Neural progenitor cell (in vitro differentiated cells): Measurements from ENCODE around the gene P2RX1. TPM values are rescaled to one million over a fixed set of nuclear protein-coding genes. Genes with fewer than 3 reads are reported as not detected.

Experiments
- DNase-seq: peaks from one replicate; pipeline ENCODE4 v3.0.0-alpha.2; 2016; ENCODE audit warnings: low spot score
- H2AFZ ChIP-seq: fragments of 200-600 bp; sonication (generic); replicated peaks from 2 replicates; pipeline ENCODE4 v1.6.1; 2016; ENCODE audit warnings: antibody characterized with exemption
- H3F3A ChIP-seq: fragments of 200-600 bp; sonication (generic); 2 replicates; pipeline ENCODE4 v1.6.1; 2016; ENCODE audit warnings: antibody characterized with exemption, low read depth
- H3K27ac ChIP-seq: fragments of 200-600 bp; sonication (generic); 2 replicates; pipeline ENCODE4 v1.5.1; 2016; ENCODE audit warnings: mild to moderate bottlenecking
- H3K27me3 ChIP-seq: fragments of 200-600 bp; sonication (generic); 2 replicates; pipeline ENCODE4 v1.6.1; 2016; ENCODE audit warnings: mild to moderate bottlenecking, moderate library complexity
- H3K36me3 ChIP-seq: fragments of 200-600 bp; sonication (generic); 2 replicates; pipeline ENCODE4 v1.5.1; 2016
- H3K4me1 ChIP-seq: fragments of 200-600 bp; sonication (generic); 2 replicates; pipeline ENCODE4 v1.6.1; 2016; ENCODE audit warnings: mixed run types
- H3K4me2 ChIP-seq: fragments of 200-600 bp; sonication (generic); 2 replicates; pipeline ENCODE4 v1.6.1; 2016
- H3K4me3 ChIP-seq: fragments of 200-600 bp; sonication (generic); 2 replicates; pipeline ENCODE4 v1.5.1; 2016
- H3K79me2 ChIP-seq: fragments of 200-600 bp; sonication (generic); 2 replicates; pipeline ENCODE4 v1.6.1; 2016; ENCODE audit warnings: low read depth
- H3K9ac ChIP-seq: fragments of 200-600 bp; sonication (generic); 2 replicates; pipeline ENCODE4 v1.6.1; 2016
- H3K9me3 ChIP-seq: fragments of 200-600 bp; sonication (generic); 2 replicates; pipeline ENCODE4 v1.5.1; 2016; ENCODE audit warnings: low read depth
- H4K20me1 ChIP-seq: fragments of 200-600 bp; sonication (generic); 2 replicates; pipeline ENCODE4 v1.6.1; 2016; ENCODE audit warnings: low read depth
- H3K27ac Mint-ChIP-seq: 3 replicates; pipeline ENCODE4 v1.8.0; 2021; ENCODE audit warnings: mixed read lengths
- H3K27me3 Mint-ChIP-seq: 2 replicates; pipeline ENCODE4 v1.8.0; 2022; ENCODE audit warnings: low read depth, mild to moderate bottlenecking, inconsistent platforms, moderate library complexity, mixed read lengths; ENCODE audit not compliant: insufficient read depth
- H3K36me3 Mint-ChIP-seq: 3 replicates; pipeline ENCODE4 v1.8.0; 2021; ENCODE audit warnings: mixed read lengths
- H3K4me1 Mint-ChIP-seq: 3 replicates; pipeline ENCODE4 v1.8.0; 2021; ENCODE audit warnings: mixed read lengths
- H3K4me3 Mint-ChIP-seq: 3 replicates; pipeline ENCODE4 v1.8.0; 2021; ENCODE audit warnings: mild to moderate bottlenecking, moderate library complexity, mixed read lengths
- H3K9me3 Mint-ChIP-seq: 3 replicates; pipeline ENCODE4 v1.8.0; 2020; ENCODE audit warnings: mixed read lengths
- EZH2 ChIP-seq: fragments of 200-600 bp; sonication (generic); IDR thresholded peaks from 2 replicates; pipeline ENCODE4 v1.6.1; 2017; ENCODE audit warnings: antibody characterized with exemption, mild to moderate bottlenecking, moderate library complexity
- EZH2phosphoT487 ChIP-seq: fragments of 200-600 bp; sonication (generic); IDR thresholded peaks from 2 replicates; pipeline ENCODE4 v1.6.1; 2017; ENCODE audit warnings: antibody characterized with exemption
- total RNA-seq: library from RNA; depleted of rRNA; stranded (reverse); fragments of >200 nt; gene quantifications from 2 replicates; pipeline ENCODE4 v1.2.3, GENCODE V29; 2015; ENCODE audit warnings: low replicate concordance
- TF ChIP-seq, protein P1 (sequence below): fragments of 200-600 bp; sonication (generic); IDR thresholded peaks from 2 replicates; pipeline ENCODE4 v1.5.1; 2017; ENCODE audit warnings: antibody characterized with exemption, mild to moderate bottlenecking

The P2RX1 gene
- total RNA-seq, 1 donor from 2014 or later: not detected

- Histone ChIP-seq H3F3A (peaks cover 6% of the 10 kb centered on the region), H3K9me3 (no peaks in the 10 kb centered on the region), H3K79me2 (no peaks in the 10 kb centered on the region), H2AFZ (no peak overlapping the region), H3K36me3 (no peaks in the 10 kb centered on the region), H3K4me3 (no peak overlapping the region), H4K20me1 (no peaks in the 10 kb centered on the region), H3K4me1 (no peaks in the 10 kb centered on the region), H3K27ac (no peak overlapping the region), H3K27me3 (peaks cover 13% of the 10 kb centered on the region), H3K9ac (no peak overlapping the region), H3K4me2 (no peak overlapping the region)
- Mint-ChIP-seq H3K9me3 (no peaks in the 10 kb centered on the region), H3K4me1 (peaks cover 12% of the 10 kb centered on the region), H3K4me3 (peak overlapping the region; percentile 38), H3K27me3 (peaks cover 8% of the 10 kb centered on the region), H3K36me3 (no peaks in the 10 kb centered on the region), H3K27ac (no peak overlapping the region)
- no peak for DNase-seq
- no peak for TF ChIP-seq EZH2
- TF ChIP-seq EZH2phosphoT487: no peak
- TF ChIP-seq, protein P1, sequence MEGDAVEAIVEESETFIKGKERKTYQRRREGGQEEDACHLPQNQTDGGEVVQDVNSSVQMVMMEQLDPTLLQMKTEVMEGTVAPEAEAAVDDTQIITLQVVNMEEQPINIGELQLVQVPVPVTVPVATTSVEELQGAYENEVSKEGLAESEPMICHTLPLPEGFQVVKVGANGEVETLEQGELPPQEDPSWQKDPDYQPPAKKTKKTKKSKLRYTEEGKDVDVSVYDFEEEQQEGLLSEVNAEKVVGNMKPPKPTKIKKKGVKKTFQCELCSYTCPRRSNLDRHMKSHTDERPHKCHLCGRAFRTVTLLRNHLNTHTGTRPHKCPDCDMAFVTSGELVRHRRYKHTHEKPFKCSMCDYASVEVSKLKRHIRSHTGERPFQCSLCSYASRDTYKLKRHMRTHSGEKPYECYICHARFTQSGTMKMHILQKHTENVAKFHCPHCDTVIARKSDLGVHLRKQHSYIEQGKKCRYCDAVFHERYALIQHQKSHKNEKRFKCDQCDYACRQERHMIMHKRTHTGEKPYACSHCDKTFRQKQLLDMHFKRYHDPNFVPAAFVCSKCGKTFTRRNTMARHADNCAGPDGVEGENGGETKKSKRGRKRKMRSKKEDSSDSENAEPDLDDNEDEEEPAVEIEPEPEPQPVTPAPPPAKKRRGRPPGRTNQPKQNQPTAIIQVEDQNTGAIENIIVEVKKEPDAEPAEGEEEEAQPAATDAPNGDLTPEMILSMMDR: no peak
Observed at GRCh38 chr17:3943240-3943891, 27.1 kb upstream of the P2RX1 start.

- TF ChIP-seq EZH2 (no peak), EZH2phosphoT487 (no peak)
- TF ChIP-seq, protein P1: no peak
- Mint-ChIP-seq H3K4me1 (peaks cover 16% of the 10 kb centered on the region), H3K36me3 (no peaks in the 10 kb centered on the region), H3K27ac (no peak overlapping the region), H3K9me3 (no peaks in the 10 kb centered on the region), H3K4me3 (no peak overlapping the region), H3K27me3 (peaks cover 8% of the 10 kb centered on the region)
- no peak overlapping the region for H3K4me2 ChIP-seq
- H2AFZ ChIP-seq: no peak overlapping the region
- no peaks in the 10 kb centered on the region for H3K36me3 ChIP-seq
- H3K27ac ChIP-seq: no peak overlapping the region
- H3K9ac ChIP-seq: no peak overlapping the region
- no peaks in the 10 kb centered on the region for H3K4me1 ChIP-seq
- no peak overlapping the region for H3K4me3 ChIP-seq
- H3K27me3 ChIP-seq: peaks cover 13% of the 10 kb centered on the region
- H4K20me1 ChIP-seq: no peaks in the 10 kb centered on the region
- no peak for DNase-seq
- no peaks in the 10 kb centered on the region for H3K9me3 ChIP-seq
- H3F3A ChIP-seq: peaks cover 6% of the 10 kb centered on the region
- no peaks in the 10 kb centered on the region for H3K79me2 ChIP-seq
Observed at GRCh38 chr17:3940965-3941698, 24.9 kb upstream of the P2RX1 start.

GRCh38 chr17:3937359-3937758 is 21.1 kb upstream of the P2RX1 start:
- Histone ChIP-seq H4K20me1 (no peaks in the 10 kb centered on the region), H3K4me3 (no peak overlapping the region), H3K9ac (no peak overlapping the region), H3K79me2 (no peaks in the 10 kb centered on the region), H3K9me3 (no peaks in the 10 kb centered on the region), H3K4me2 (no peak overlapping the region), H3K4me1 (no peaks in the 10 kb centered on the region), H3K27ac (no peak overlapping the region), H2AFZ (no peak overlapping the region), H3F3A (no peaks in the 10 kb centered on the region), H3K27me3 (no peaks in the 10 kb centered on the region), H3K36me3 (no peaks in the 10 kb centered on the region)
- Mint-ChIP-seq H3K4me1 (peaks cover 4% of the 10 kb centered on the region), H3K9me3 (no peaks in the 10 kb centered on the region), H3K27ac (no peak overlapping the region), H3K4me3 (no peak overlapping the region), H3K27me3 (no peaks in the 10 kb centered on the region), H3K36me3 (no peaks in the 10 kb centered on the region)
- TF ChIP-seq, protein P1: no peak
- no peak for TF ChIP-seq EZH2
- no peak for TF ChIP-seq EZH2phosphoT487
- no peak for DNase-seq
